HCT116 (cell line): Measurements from ENCODE around the gene NKIRAS2. TPM values are rescaled to one million over a fixed set of nuclear protein-coding genes. Genes with fewer than 3 reads are reported as not detected.

Source experiments
- ATAC-seq: fragments of 200-7000 bp; cut with Tn5 transposase; 2 replicates; pipeline ENCODE4 v1.9.1; 2020; ENCODE audit warnings: mild to moderate bottlenecking, moderate library complexity
- BruUV-seq: library from RNA; stranded (reverse); fragments of 400-500 nt; replicated peaks from 2 replicates; lab custom pipeline; 2021; lab: Mats Ljungman, UMichigan
- CTCF ChIA-PET: fragments of 300-600 bp; sonication (Branson Sonifier 250); formaldehyde crosslinking; loops from one replicate; lab custom pipeline; 2021; ENCODE audit warnings: antibody characterized with exemption; lab: Charles Lee
- POLR2A ChIA-PET: fragments of 300-600, 350-600 bp; sonication (Branson Sonifier 250); formaldehyde crosslinking; loops from one replicate; lab custom pipeline; 2021; ENCODE audit warnings: antibody characterized with exemption; lab: Charles Lee
- RAD21 ChIA-PET, 2 experiments: fragments of 300-600 bp; sonication (Branson Sonifier 250); formaldehyde crosslinking; loops; one replicate each; lab custom pipeline; 2023; ENCODE audit warnings: low total read pairs in 2 of 2; ENCODE audit not compliant: uncharacterized antibody in 2 of 2, unreplicated experiment in 2 of 2, low non-redundant PET in 1 of 2; lab: Charles Lee
- DNase-seq: peaks from one replicate; pipeline ENCODE4 v3.0.0-alpha.2; 2010; ENCODE audit warnings: low read depth, low spot score
- H2AFZ ChIP-seq: fragments of 200-600 bp; shearing (Covaris generic), sonication (generic); 2 replicates; pipeline ENCODE4 v1.6.1; 2017; ENCODE audit warnings: low read depth, mixed run types, mixed read lengths, antibody characterized with exemption, low read length; ENCODE audit not compliant: poor library complexity, severe bottlenecking
- H3K27ac ChIP-seq: 2 replicates; pipeline ENCODE4 v1.5.1; 2012; ENCODE audit warnings: low read depth, low read length
- H3K27me3 ChIP-seq: fragments of 200-600 bp; sonication (generic); 2 replicates; pipeline ENCODE4 v1.6.1; 2016; ENCODE audit warnings: mixed run types, low read length, mixed read lengths; ENCODE audit not compliant: insufficient read depth
- H3K36me3 ChIP-seq, 2 experiments: fragments of 200-500 bp in 1 of 2; fragments of 200-600 bp in 1 of 2; sonication (Bioruptor generic) in 1 of 2; sonication (generic) in 1 of 2; 2 replicates each; pipeline versions ENCODE4 v1.5.1 to v1.6.1; 2014 to 2016; ENCODE audit warnings: low read length in 2 of 2, inconsistent platforms in 1 of 2, mixed read lengths in 1 of 2, mixed run types in 1 of 2; ENCODE audit not compliant: insufficient read depth in 2 of 2, control insufficient read depth in 1 of 2
- H3K4me1 ChIP-seq, 2 experiments: fragments of 200-600 bp in 1 of 2; sonication (generic) in 1 of 2; 2 replicates each; pipeline versions ENCODE4 v1.5.1 to v1.6.1; 2012 to 2017; ENCODE audit warnings: low read length in 2 of 2, inconsistent platforms in 1 of 2, mild to moderate bottlenecking in 1 of 2, mixed read lengths in 1 of 2, mixed run types in 1 of 2, moderate library complexity in 1 of 2; ENCODE audit not compliant: insufficient read depth in 2 of 2, control insufficient read depth in 1 of 2
- H3K4me2 ChIP-seq: fragments of 200-600 bp; sonication (generic); 2 replicates; pipeline ENCODE4 v1.6.1; 2017; ENCODE audit warnings: mixed run types, low read length, mixed read lengths
- H3K4me3 ChIP-seq, 2 experiments: fragments of 200-600 bp in 1 of 2; sonication (generic) in 1 of 2; replicated peaks in 1 of 2; 2 replicates each; pipeline ENCODE4 v1.5.1; 2011 to 2016; ENCODE audit warnings: low read length in 2 of 2, control low read depth in 1 of 2, low read depth in 1 of 2, mild to moderate bottlenecking in 1 of 2, mixed read lengths in 1 of 2, mixed run types in 1 of 2
- H3K79me2 ChIP-seq: fragments of 200-600 bp; sonication (generic); 2 replicates; pipeline ENCODE4 v1.6.1; 2017; ENCODE audit warnings: mild to moderate bottlenecking, mixed run types, low read length, moderate library complexity, mixed read lengths; ENCODE audit not compliant: insufficient read depth
- H3K9ac ChIP-seq: fragments of 200-600 bp; sonication (generic); 2 replicates; pipeline ENCODE4 v1.6.1; 2016; ENCODE audit warnings: low read length, mixed read lengths
- H3K9me2 ChIP-seq: fragments of 200-600 bp; sonication (generic), shearing (Covaris generic); 2 replicates; pipeline ENCODE4 v1.6.1; 2017; ENCODE audit warnings: mixed run types, mild to moderate bottlenecking, moderate library complexity; ENCODE audit not compliant: insufficient read depth
- H3K9me3 ChIP-seq, 2 experiments: fragments of 200-500 bp in 1 of 2; fragments of 200-600 bp in 1 of 2; sonication (Bioruptor generic) in 1 of 2; sonication (generic) in 1 of 2; 2 replicates each; pipeline ENCODE4 v1.6.1; 2014 to 2017; ENCODE audit warnings: low read length in 2 of 2, mixed read lengths in 2 of 2, inconsistent platforms in 1 of 2, low read depth in 1 of 2, mild to moderate bottlenecking in 1 of 2, mixed run types in 1 of 2, moderate library complexity in 1 of 2; ENCODE audit not compliant: control insufficient read depth in 1 of 2, insufficient read depth in 1 of 2
- H4K20me1 ChIP-seq: fragments of 200-600 bp; sonication (generic), shearing (Covaris generic); 2 replicates; pipeline ENCODE4 v1.6.1; 2017; ENCODE audit warnings: mixed run types, mild to moderate bottlenecking, moderate library complexity; ENCODE audit not compliant: insufficient read depth
- EGR1 ChIP-seq: IDR thresholded peaks from 2 replicates; pipeline ENCODE4 v1.6.1; 2012; ENCODE audit warnings: low read depth
- EZH2 ChIP-seq: fragments of 200-600 bp; sonication (generic); IDR thresholded peaks from 2 replicates; pipeline ENCODE4 v1.6.1; 2017; ENCODE audit warnings: antibody characterized with exemption, mixed run types
- EZH2phosphoT487 ChIP-seq: fragments of 200-600 bp; IDR thresholded peaks from 2 replicates; pipeline ENCODE4 v1.6.1; 2018; ENCODE audit warnings: antibody characterized with exemption, borderline replicate concordance
- RAD21 ChIP-seq: IDR thresholded peaks from 2 replicates; pipeline ENCODE4 v1.6.1; 2012; ENCODE audit warnings: low read depth, mild to moderate bottlenecking
- SIN3A ChIP-seq: IDR thresholded peaks from 2 replicates; pipeline ENCODE4 v1.6.1; 2012; ENCODE audit warnings: low read depth
- SP1 ChIP-seq: IDR thresholded peaks from 2 replicates; pipeline ENCODE4 v1.6.1; 2012; ENCODE audit warnings: low read depth
- ZFX ChIP-seq: fragments of 450-650 bp; IDR thresholded peaks from 2 replicates; pipeline ENCODE4 v1.6.1; 2017
- intact Hi-C: fragments of 100-400 bp; cut with micrococcal nuclease; formaldehyde crosslinking; loops from 2 replicates; pipeline ENCODE4 v1.10.0; 2022
- total RNA-seq: library from RNA; stranded (reverse); gene quantifications from one replicate; pipeline ENCODE4 v1.2.1, GENCODE V29; 2021; ENCODE audit not compliant: unreplicated experiment
- TF ChIP-seq, protein P1 (sequence below), 3 experiments: fragments of 200-600 bp in 1 of 3; sonication (generic) in 1 of 3; IDR thresholded peaks in 2 of 3; conservative IDR thresholded peaks in 1 of 3; 2 replicates each; pipeline ENCODE4 v1.5.1; 2012 to 2017; ENCODE audit warnings: low read depth in 2 of 3, low read length in 2 of 3, antibody characterized with exemption in 1 of 3, borderline replicate concordance in 1 of 3, control low read depth in 1 of 3, mild to moderate bottlenecking in 1 of 3, mixed read lengths in 1 of 3, mixed run types in 1 of 3, moderate library complexity in 1 of 3; ENCODE audit not compliant: insufficient read depth in 1 of 3
- TF ChIP-seq, protein P2 (sequence below): IDR thresholded peaks from 2 replicates; pipeline ENCODE4 v1.6.1; 2012
- TF ChIP-seq, protein P3 (sequence below): IDR thresholded peaks from 2 replicates; pipeline ENCODE4 v1.6.1; 2012

NKIRAS2 gene
- total RNA-seq, 1 experiment from 2014 or later, result 26.4 TPM

DNA sequence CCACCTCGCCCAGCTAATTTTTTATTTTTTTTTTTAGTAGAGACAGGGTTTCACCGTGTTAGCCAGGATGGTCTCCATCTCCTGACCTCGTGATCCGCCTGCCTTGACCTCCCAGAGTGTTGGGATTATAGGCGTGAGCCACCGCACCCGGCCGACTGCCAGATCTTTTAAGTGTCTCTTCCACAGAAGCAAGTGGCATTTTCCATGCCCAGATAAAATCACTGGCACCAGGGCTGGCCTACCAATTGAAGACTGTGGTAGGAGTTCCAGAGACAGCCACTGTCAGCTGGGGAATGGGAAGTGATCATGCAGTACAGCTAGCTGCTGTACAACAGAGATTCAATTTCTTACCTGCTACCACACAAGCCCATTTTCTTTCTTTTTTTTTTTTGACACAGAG is 35.4 kb upstream of the NKIRAS2 start:
- ATAC-seq (no peak), DNase-seq (no peak)
- TF ChIP-seq EZH2 (no peak), EZH2phosphoT487 (no peak), EGR1 (no peak), RAD21 (no peak), ZFX (no peak), SIN3A (no peak), SP1 (no peak)
- TF ChIP-seq, protein P1, sequence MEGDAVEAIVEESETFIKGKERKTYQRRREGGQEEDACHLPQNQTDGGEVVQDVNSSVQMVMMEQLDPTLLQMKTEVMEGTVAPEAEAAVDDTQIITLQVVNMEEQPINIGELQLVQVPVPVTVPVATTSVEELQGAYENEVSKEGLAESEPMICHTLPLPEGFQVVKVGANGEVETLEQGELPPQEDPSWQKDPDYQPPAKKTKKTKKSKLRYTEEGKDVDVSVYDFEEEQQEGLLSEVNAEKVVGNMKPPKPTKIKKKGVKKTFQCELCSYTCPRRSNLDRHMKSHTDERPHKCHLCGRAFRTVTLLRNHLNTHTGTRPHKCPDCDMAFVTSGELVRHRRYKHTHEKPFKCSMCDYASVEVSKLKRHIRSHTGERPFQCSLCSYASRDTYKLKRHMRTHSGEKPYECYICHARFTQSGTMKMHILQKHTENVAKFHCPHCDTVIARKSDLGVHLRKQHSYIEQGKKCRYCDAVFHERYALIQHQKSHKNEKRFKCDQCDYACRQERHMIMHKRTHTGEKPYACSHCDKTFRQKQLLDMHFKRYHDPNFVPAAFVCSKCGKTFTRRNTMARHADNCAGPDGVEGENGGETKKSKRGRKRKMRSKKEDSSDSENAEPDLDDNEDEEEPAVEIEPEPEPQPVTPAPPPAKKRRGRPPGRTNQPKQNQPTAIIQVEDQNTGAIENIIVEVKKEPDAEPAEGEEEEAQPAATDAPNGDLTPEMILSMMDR (IDR thresholded peaks at IDR 0.05 in 2 of 3, conservative IDR thresholded peaks at IDR 0.05 in 1 of 3; ENCODE audit: borderline replicate concordance in 1 of 3, insufficient read depth in 1 of 3, low read depth in 2 of 3, low read length in 2 of 3), result no peak
- TF ChIP-seq, protein P2, sequence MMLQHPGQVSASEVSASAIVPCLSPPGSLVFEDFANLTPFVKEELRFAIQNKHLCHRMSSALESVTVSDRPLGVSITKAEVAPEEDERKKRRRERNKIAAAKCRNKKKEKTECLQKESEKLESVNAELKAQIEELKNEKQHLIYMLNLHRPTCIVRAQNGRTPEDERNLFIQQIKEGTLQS, result no peak
- TF ChIP-seq, protein P3, sequence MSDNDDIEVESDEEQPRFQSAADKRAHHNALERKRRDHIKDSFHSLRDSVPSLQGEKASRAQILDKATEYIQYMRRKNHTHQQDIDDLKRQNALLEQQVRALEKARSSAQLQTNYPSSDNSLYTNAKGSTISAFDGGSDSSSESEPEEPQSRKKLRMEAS, result no peak
- no peaks in the 10 kb centered on the region for H4K20me1 ChIP-seq
- ChIA-PET RAD21 (no interaction called here), POLR2A (no interaction called here), CTCF (no interaction called here)
- no peak overlapping the region for H3K4me3 ChIP-seq
- H3K9me2 ChIP-seq, result no peaks in the 10 kb centered on the region
- no peaks in the 10 kb centered on the region for H3K4me1 ChIP-seq
- no peak overlapping the region for H2AFZ ChIP-seq
- no peaks in the 10 kb centered on the region for H3K27me3 ChIP-seq
- no peak overlapping the region for H3K4me2 ChIP-seq
- H3K36me3 ChIP-seq, result peaks cover 55 to 70% of the 10 kb centered on the region in 2 experiments
- no TSS peak for BruUV-seq
- H3K79me2 ChIP-seq, result no peaks in the 10 kb centered on the region
- intact Hi-C loops, result no loop called here
- H3K9me3 ChIP-seq, result no peaks in the 10 kb centered on the region
- H3K9ac ChIP-seq, result no peak overlapping the region
- H3K27ac ChIP-seq, result no peak overlapping the region
